SHP77 (cell line): Measurements from ENCODE around the gene CST1.

Source experiments
- DNase-seq, 2 experiments: peaks; one replicate each; lab custom pipeline; 2025; lab: John Stamatoyannopoulos, UW

CST1 gene

GRCh38 chr20:23702021-23702420 is 48.7 kb downstream of the CST1 start:
- DNase-seq: no peak

DNA sequence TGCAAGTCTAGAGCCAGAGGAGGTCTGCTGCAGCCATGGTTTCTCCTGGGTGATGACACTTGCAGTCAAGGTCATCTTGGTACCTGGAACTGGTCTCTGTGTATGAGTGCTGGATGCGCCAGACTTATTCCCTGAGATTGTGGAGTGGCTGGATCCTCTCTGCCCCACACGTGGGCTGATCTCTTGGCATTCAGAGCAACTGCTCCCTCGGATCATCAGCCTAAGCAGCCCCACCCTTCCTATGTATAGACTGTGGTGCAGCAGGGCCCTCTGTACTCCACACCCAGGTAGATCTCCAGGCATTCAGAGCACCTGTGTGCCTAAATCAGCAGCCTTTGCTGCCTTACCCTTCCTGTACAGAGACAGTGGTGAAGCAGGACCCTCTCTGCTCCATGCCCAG is 49.8 kb downstream of the CST1 start:
- DNase-seq: no peak

DNA sequence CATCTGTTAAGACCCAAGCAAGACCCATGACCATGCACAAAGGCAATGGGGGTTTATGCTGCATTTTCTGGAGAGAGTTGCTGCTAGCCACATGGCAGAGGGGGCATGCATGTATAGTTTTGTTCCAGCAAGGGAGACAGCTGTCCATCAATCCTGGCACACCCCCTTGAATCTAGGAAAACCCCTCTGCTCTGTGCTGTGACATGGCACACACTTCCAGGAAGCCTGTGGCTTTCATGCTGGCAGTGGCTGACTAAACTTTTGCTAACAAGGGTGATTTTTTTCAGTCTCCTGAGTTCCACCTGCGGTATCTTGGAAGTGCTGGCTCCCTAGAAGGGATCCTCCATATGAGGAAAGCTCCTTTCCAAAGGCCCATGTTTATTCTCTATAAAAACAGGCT is 52.8 kb downstream of the CST1 start:
- no peak for DNase-seq
